ENCODE data around the gene SIK2.

DNA sequence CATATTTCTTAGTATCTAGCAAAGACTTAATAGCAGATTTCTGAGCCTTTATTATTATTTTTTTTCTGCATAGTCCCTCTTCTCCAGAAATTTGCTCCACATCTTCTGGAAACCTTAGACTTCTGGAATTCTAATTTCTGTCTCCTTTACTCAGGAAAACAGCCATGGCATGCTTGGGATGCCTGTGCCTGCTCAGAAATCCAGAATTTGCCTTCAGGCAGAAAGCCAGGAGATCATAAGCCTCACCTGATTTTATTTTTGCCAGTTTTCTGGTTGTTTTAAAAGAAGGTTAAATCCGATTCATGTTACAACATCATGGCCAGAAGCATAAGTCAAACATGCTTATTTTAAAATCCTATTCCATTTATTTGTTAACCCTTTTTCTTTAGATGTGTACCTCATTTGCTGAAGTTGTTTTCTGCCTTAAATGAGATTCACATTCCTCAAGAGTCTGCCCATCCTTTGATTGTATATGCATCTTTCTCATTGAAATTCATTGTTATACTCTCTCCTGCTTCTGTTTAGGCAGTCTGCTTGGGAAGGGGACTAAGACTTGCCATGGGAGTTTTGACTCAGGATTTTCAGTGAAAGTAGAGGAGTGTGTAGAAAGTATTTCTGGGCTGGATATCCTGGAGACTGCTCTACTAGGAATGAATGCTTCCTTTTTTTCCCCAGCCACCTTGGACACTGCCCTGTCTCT is 37.1 kb downstream of the SIK2 start:
- TF ChIP-seq, protein P1, sequence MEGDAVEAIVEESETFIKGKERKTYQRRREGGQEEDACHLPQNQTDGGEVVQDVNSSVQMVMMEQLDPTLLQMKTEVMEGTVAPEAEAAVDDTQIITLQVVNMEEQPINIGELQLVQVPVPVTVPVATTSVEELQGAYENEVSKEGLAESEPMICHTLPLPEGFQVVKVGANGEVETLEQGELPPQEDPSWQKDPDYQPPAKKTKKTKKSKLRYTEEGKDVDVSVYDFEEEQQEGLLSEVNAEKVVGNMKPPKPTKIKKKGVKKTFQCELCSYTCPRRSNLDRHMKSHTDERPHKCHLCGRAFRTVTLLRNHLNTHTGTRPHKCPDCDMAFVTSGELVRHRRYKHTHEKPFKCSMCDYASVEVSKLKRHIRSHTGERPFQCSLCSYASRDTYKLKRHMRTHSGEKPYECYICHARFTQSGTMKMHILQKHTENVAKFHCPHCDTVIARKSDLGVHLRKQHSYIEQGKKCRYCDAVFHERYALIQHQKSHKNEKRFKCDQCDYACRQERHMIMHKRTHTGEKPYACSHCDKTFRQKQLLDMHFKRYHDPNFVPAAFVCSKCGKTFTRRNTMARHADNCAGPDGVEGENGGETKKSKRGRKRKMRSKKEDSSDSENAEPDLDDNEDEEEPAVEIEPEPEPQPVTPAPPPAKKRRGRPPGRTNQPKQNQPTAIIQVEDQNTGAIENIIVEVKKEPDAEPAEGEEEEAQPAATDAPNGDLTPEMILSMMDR (conservative IDR thresholded peaks at IDR 0.05; ENCODE audit: low read depth, low read length), result no peak
- TF ChIP-seq EZH2phosphoT487 (IDR thresholded peaks at IDR 0.05; ENCODE audit: borderline replicate concordance, low read length), result no peak

Measured in PC-3 (cell line).